ENCODE data around the gene NUP98.

DNA sequence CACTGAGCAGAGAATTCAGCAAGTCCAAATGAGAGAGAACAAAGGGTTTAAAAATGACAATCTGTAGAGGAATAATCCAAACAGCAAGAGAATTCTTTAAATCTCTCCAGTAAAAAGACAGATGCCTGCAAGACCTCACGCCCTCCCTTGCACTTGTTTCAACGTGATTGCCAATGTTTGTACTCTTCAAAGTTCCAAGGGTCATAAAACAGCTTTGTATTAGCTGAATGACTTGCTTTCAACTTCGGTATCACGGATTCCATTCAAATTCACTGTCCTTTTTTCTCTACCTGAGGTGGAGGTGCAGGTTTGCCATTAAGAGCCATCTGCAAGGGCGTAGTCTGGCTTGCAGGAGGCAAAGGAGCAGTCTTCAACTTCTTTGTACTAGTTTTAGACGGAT, 85.1 kb downstream of the NUP98 start:
- TF ChIP-seq CTCF (conservative IDR thresholded peaks at IDR 0.05; ENCODE audit: low read length) (no peak), EZH2phosphoT487 (IDR thresholded peaks at IDR 0.05; ENCODE audit: borderline replicate concordance, low read depth, low read length) (no peak)

All from OCI-LY7 (cell line).